ENCODE measurements around the gene ANKRD29.
A peak's percentile ranks its signal among the peaks of the same experiment; 100 is the strongest.

- TF ChIP-seq EP300 (IDR thresholded peaks at IDR 0.05) (no peak), CTCF (IDR thresholded peaks at IDR 0.05) (no peak), POLR2A (IDR thresholded peaks at IDR 0.05) (no peak), POLR2AphosphoS5 (IDR thresholded peaks at IDR 0.05) (peak in 1 of 3 donors; percentile 53)
These were observed 33.2 kb downstream of the ANKRD29 start for GRCh38 chr18:23629444-23629946.

Data from stomach (tissue), 4 donors.